H1 (cell line): Measurements from ENCODE around the gene COG3. TPM values are rescaled to one million over a fixed set of nuclear protein-coding genes. Genes with fewer than 3 reads are reported as not detected.

Source experiments
- CTCF ChIA-PET: fragments of 300-600 bp; sonication (Branson Sonifier 250); formaldehyde crosslinking; loops from one replicate; lab custom pipeline; 2021; ENCODE audit not compliant: partially characterized antibody; lab: Charles Lee
- POLR2A ChIA-PET: fragments of 300-600 bp; sonication (Branson Sonifier 250); formaldehyde crosslinking; loops from one replicate; lab custom pipeline; 2021; ENCODE audit warnings: inconsistent platforms; ENCODE audit not compliant: partially characterized antibody; lab: Charles Lee
- DNase-seq, 2 experiments: peaks; one replicate each; pipeline versions ENCODE4 v3.0.0 to v3.0.0-alpha.2; 2010 to 2022; ENCODE audit warnings: low spot score in 2 of 2, low read depth in 1 of 2, mixed read lengths in 1 of 2
- FAIRE-seq: peaks from 2 replicates; lab custom pipeline; 2011; peaks lifted over from hg19 to GRCh38; lab: Jason Lieb, UNC
- H2AFZ ChIP-seq: 2 replicates; pipeline ENCODE4 v1.8.1; 2012; ENCODE audit warnings: low read length, inconsistent platforms
- H2AK5ac ChIP-seq: 2 replicates; pipeline ENCODE4 v1.6.1; 2013; ENCODE audit warnings: low read depth, low read length
- H2BK120ac ChIP-seq: replicated peaks from 2 replicates; pipeline ENCODE3; 2013; ENCODE audit warnings: low read depth, low read length, inconsistent platforms
- H2BK12ac ChIP-seq: 2 replicates; pipeline ENCODE4 v1.6.1; 2013; ENCODE audit warnings: low read depth, low read length
- H2BK15ac ChIP-seq: 2 replicates; pipeline ENCODE4 v1.6.1; 2013; ENCODE audit warnings: low read length
- H2BK20ac ChIP-seq: 2 replicates; pipeline ENCODE4 v1.6.1; 2013; ENCODE audit warnings: low read length
- H2BK5ac ChIP-seq: 2 replicates; pipeline ENCODE4 v1.6.1; 2013; ENCODE audit warnings: low read depth, low read length
- H3K14ac ChIP-seq: 2 replicates; pipeline ENCODE4 v1.6.1; 2013; ENCODE audit warnings: inconsistent platforms; ENCODE audit not compliant: insufficient read length
- H3K18ac ChIP-seq: 2 replicates; pipeline ENCODE4 v1.6.1; 2013; ENCODE audit warnings: low read length; ENCODE audit errors: extremely low read depth
- H3K23ac ChIP-seq: 2 replicates; pipeline ENCODE4 v1.6.1; 2013; ENCODE audit warnings: inconsistent platforms; ENCODE audit not compliant: insufficient read length
- H3K23me2 ChIP-seq: 2 replicates; pipeline ENCODE4 v1.6.1; 2013; ENCODE audit warnings: low read depth, low read length
- H3K27ac ChIP-seq: 2 replicates; pipeline ENCODE4 v1.6.1; 2011; ENCODE audit warnings: low read depth, low read length, inconsistent platforms
- H3K27me3 ChIP-seq, 4 experiments: replicated peaks in 1 of 4; 1 replicate in 1 of 4; 2 replicates in 3 of 4; pipeline versions ENCODE4 v1.6.1 to v1.8.1; 2011 to 2013; ENCODE audit warnings: low read length in 3 of 4, mild to moderate bottlenecking in 3 of 4, inconsistent platforms in 2 of 4, mixed read lengths in 2 of 4, moderate library complexity in 1 of 4; ENCODE audit not compliant: control insufficient read depth in 3 of 4, insufficient read depth in 3 of 4; ENCODE audit errors: extremely low read depth in 1 of 4
- H3K36me3 ChIP-seq, 4 experiments: 2 replicates each; pipeline versions ENCODE4 v1.6.1 to v1.8.1; 2011 to 2013; ENCODE audit warnings: mild to moderate bottlenecking in 4 of 4, low read length in 3 of 4, moderate library complexity in 2 of 4, control low read depth in 1 of 4, inconsistent platforms in 1 of 4; ENCODE audit not compliant: insufficient read depth in 4 of 4, control insufficient read depth in 2 of 4
- H3K4ac ChIP-seq: replicated peaks from 2 replicates; pipeline ENCODE3; 2013; ENCODE audit warnings: low read length, low read depth, mixed read lengths, inconsistent platforms; ENCODE audit not compliant: insufficient read length
- H3K4me1 ChIP-seq, 4 experiments: replicated peaks in 1 of 4; 1 replicate in 1 of 4; 2 replicates in 3 of 4; pipeline versions ENCODE4 v1.6.1 to v1.8.1; 2011 to 2013; ENCODE audit warnings: low read length in 3 of 4, inconsistent platforms in 2 of 4, mixed read lengths in 1 of 4; ENCODE audit not compliant: insufficient read depth in 4 of 4, control insufficient read depth in 3 of 4
- H3K4me2 ChIP-seq, 2 experiments: 2 replicates each; pipeline versions ENCODE4 v1.6.1 to v1.8.1; 2011 to 2013; ENCODE audit warnings: low read depth in 2 of 2, low read length in 2 of 2, control low read depth in 1 of 2, inconsistent platforms in 1 of 2, mild to moderate bottlenecking in 1 of 2; ENCODE audit not compliant: insufficient read depth in 1 of 2
- H3K4me3 ChIP-seq, 4 experiments: fragments of 200-600, 300-600 bp in 1 of 4; sonication (generic), shearing (Covaris generic), sonication (Bioruptor Twin) in 1 of 4; 2 replicates each; pipeline versions ENCODE4 v1.5.1 to v1.8.1; 2011 to 2016; ENCODE audit warnings: low read length in 4 of 4, low read depth in 3 of 4, control low read depth in 2 of 4, inconsistent platforms in 2 of 4, mild to moderate bottlenecking in 2 of 4, mixed read lengths in 1 of 4, moderate library complexity in 1 of 4; ENCODE audit not compliant: insufficient read depth in 2 of 4; ENCODE audit errors: extremely low read depth in 1 of 4
- H3K56ac ChIP-seq: replicated peaks from 2 replicates; pipeline ENCODE3; 2013; ENCODE audit warnings: low read depth, mild to moderate bottlenecking, mixed read lengths, low read length, inconsistent platforms; ENCODE audit not compliant: insufficient read length
- H3K79me1 ChIP-seq: 2 replicates; pipeline ENCODE4 v1.6.1; 2013; ENCODE audit warnings: low read depth, low read length, control low read depth
- H3K79me2 ChIP-seq, 2 experiments: 2 replicates each; pipeline versions ENCODE4 v1.6.1 to v1.8.1; 2012 to 2013; ENCODE audit warnings: low read length in 2 of 2, mild to moderate bottlenecking in 2 of 2, inconsistent platforms in 1 of 2; ENCODE audit not compliant: insufficient read depth in 2 of 2, control insufficient read depth in 1 of 2
- H3K9ac ChIP-seq, 4 experiments: replicated peaks in 1 of 4; 1 replicate in 1 of 4; 2 replicates in 3 of 4; pipeline versions ENCODE4 v1.6.1 to v1.8.1; 2011 to 2013; ENCODE audit warnings: low read depth in 3 of 4, low read length in 3 of 4, control low read depth in 2 of 4, mild to moderate bottlenecking in 2 of 4, moderate library complexity in 2 of 4, inconsistent platforms in 1 of 4; ENCODE audit errors: extremely low read depth in 1 of 4
- H3K9me3 ChIP-seq, 2 experiments: 2 replicates each; pipeline versions ENCODE4 v1.6.1 to v1.8.1; 2012 to 2013; ENCODE audit warnings: mild to moderate bottlenecking in 2 of 2, moderate library complexity in 2 of 2, control low read depth in 1 of 2, inconsistent platforms in 1 of 2, low read depth in 1 of 2, low read length in 1 of 2, mixed read lengths in 1 of 2; ENCODE audit not compliant: insufficient read depth in 2 of 2
- H4K20me1 ChIP-seq, 2 experiments: replicated peaks in 1 of 2; 2 replicates each; pipeline versions ENCODE3 to v1.8.1; 2011 to 2013; ENCODE audit warnings: inconsistent platforms in 2 of 2, low read length in 2 of 2, mild to moderate bottlenecking in 1 of 2; ENCODE audit not compliant: insufficient read depth in 2 of 2, control insufficient read depth in 1 of 2
- H4K5ac ChIP-seq: 2 replicates; pipeline ENCODE4 v1.6.1; 2013; ENCODE audit warnings: low read length, low read depth, mixed read lengths, inconsistent platforms; ENCODE audit not compliant: insufficient read length
- H4K8ac ChIP-seq: 2 replicates; pipeline ENCODE4 v1.8.0; 2013; ENCODE audit warnings: mild to moderate bottlenecking, moderate library complexity, low read length, inconsistent platforms; ENCODE audit not compliant: insufficient read depth; ENCODE audit errors: extremely low read depth
- H4K91ac ChIP-seq: replicated peaks from 2 replicates; pipeline ENCODE3; 2013; ENCODE audit warnings: low read length, mixed read lengths, inconsistent platforms; ENCODE audit not compliant: insufficient read length
- ASH2L ChIP-seq: fragments of 200-600, 300-600 bp; sonication (generic); IDR thresholded peaks from one replicate; pipeline ENCODE4 v1.7.1; 2017; ENCODE audit warnings: low read length
- CREB1 ChIP-seq: IDR thresholded peaks from 2 replicates; pipeline ENCODE4 v1.6.1; 2012; ENCODE audit warnings: inconsistent platforms
- CTBP2 ChIP-seq: IDR thresholded peaks from 2 replicates; pipeline ENCODE4 v1.7.0; 2011; ENCODE audit warnings: borderline replicate concordance, mild to moderate bottlenecking, moderate library complexity, mixed read lengths, low read length; ENCODE audit not compliant: insufficient read depth, insufficient read length
- EGR1 ChIP-seq: IDR thresholded peaks from 2 replicates; pipeline ENCODE4 v1.6.1; 2011; ENCODE audit warnings: low read depth, low read length, borderline replicate concordance
- RBBP5 ChIP-seq: IDR thresholded peaks from 2 replicates; pipeline ENCODE4 v1.7.1; 2012; ENCODE audit warnings: low read depth, mild to moderate bottlenecking, inconsistent platforms, low read length, moderate library complexity, borderline replicate concordance
- RFX5 ChIP-seq: IDR thresholded peaks from 2 replicates; pipeline ENCODE4 v1.6.1; 2011; ENCODE audit warnings: low read depth, low read length, improper control_type of control experiment, borderline replicate concordance
- RXRA ChIP-seq: IDR thresholded peaks from 2 replicates; pipeline ENCODE4 v1.6.1; 2011; ENCODE audit warnings: low read depth, mild to moderate bottlenecking, low read length, moderate library complexity; ENCODE audit not compliant: insufficient read depth
- SP2 ChIP-seq: IDR thresholded peaks from 2 replicates; pipeline ENCODE4 v1.6.1; 2012; ENCODE audit warnings: mild to moderate bottlenecking, low read length, inconsistent platforms
- WGBS, 2 experiments: shearing (Covaris generic) in 1 of 2; methylation state at CpG; one replicate each; pipeline versions ENCODE4 v1.1.6 to v1.1.7; 2013 to 2015; ENCODE audit warnings: low lambda C conversion rate in 2 of 2, mixed read lengths in 2 of 2, inconsistent platforms in 1 of 2, low coverage in 1 of 2, missing lambda C conversion rate in 1 of 2; ENCODE audit not compliant: insufficient replicate concordance in 2 of 2, insufficient coverage in 1 of 2, insufficient read length in 1 of 2; ENCODE audit errors: extremely low coverage in 1 of 2, missing lambda C conversion rate in 1 of 2; 5-methylcytosine and 5-hydroxymethylcytosine counted together
- polyA plus RNA-seq, 7 experiments: library from polyadenylated mRNA; depleted of rRNA in 3 of 7; stranded (reverse) in 5 of 7; unstranded in 2 of 7; fragments of >200 nt in 5 of 7; fragments of 200-250 nt in 2 of 7; gene quantifications; 1 replicate in 5 of 7; 2 replicates in 1 of 7; 4 replicates in 1 of 7; pipeline versions ENCODE4 v1.2.1 to v1.2.3, GENCODE V29; 2011 to 2013; ENCODE audit warnings: missing spikeins in 2 of 7, mixed read lengths in 2 of 7
- total RNA-seq: library from RNA; stranded (reverse); fragmentation: NEBNext Ultra II Directional; extraction: Animal tissue kit (Norgen Biotek cat#: 25700); gene quantifications from 2 replicates; pipeline ENCODE4 v1.2.1, GENCODE V29; 2021

COG3 gene
- total and polyA plus RNA-seq, 2 of the 8 experiments (the other 6 are each of a cell fraction or from before 2014, with no cell fraction given), result 12.7 to 13.5 TPM

DNA sequence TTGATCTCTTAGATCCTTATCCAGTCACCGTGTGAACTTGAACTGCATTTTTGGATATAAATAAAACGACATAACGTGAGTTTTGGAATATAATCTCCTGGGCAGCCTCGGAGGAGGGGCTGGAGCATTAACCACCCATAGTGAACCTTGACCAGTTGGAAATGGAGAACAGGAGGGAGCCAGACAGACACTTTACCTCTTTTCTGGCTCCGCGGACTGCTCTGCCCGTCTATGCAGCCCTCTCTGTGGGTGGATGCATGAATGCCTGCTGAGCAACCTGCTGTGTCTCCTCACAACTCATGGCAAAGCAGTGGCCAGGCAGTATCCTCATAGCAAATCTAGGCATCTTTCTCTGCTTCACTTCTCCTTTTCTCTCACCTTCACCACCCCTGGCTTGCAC lies 10.5 kb upstream of the COG3 start:
- Histone ChIP-seq H4K20me1 (no peaks in the 10 kb centered on the region), H3K4ac (no peak overlapping the region), H2BK5ac (no peak overlapping the region), H4K5ac (no peak overlapping the region), H3K27me3 (no peaks in the 10 kb centered on the region; a peak in 1 of 7 replicates), H3K79me1 (no peaks in the 10 kb centered on the region), H2BK20ac (no peak overlapping the region), H3K36me3 (no peaks in the 10 kb centered on the region), H3K9ac (no peak overlapping the region), H3K4me3 (no peak overlapping the region), H3K27ac (no peak overlapping the region), H3K79me2 (no peaks in the 10 kb centered on the region), H2BK12ac (no peak overlapping the region), H3K56ac (no peak overlapping the region), H3K14ac (no peak overlapping the region), H3K18ac (no peak overlapping the region), H2AK5ac (no peak overlapping the region; the same call in 1 of the 2 replicates), H3K4me2 (no peak overlapping the region), H3K9me3 (no peaks in the 10 kb centered on the region), H4K8ac (no peak overlapping the region), H3K23ac (no peak overlapping the region), H3K4me1 (no peaks in the 10 kb centered on the region), H2BK120ac (no peak overlapping the region), H2BK15ac (no peak overlapping the region), H2AFZ (0 out of 2 replicates have a peak overlapping the region, but pooled peaks have one; percentile 37), H4K91ac (no peak overlapping the region), H3K23me2 (no peaks in the 10 kb centered on the region)
- TF ChIP-seq RBBP5 (no peak), SP2 (no peak), CREB1 (no peak), EGR1 (no peak), RXRA (no peak), CTBP2 (no peak), ASH2L (no peak), RFX5 (no peak)
- DNase-seq (no peak), FAIRE-seq (no peak)
- CTCF ChIA-PET, result interaction anchor here (0.9 kb wide), 1 partner anchor 32 kb away, joined by 3 read pairs; no protein-coding TSS in a partner anchor
- POLR2A ChIA-PET, result no interaction called here
- WGBS, 2 experiments, result 74% methylated on average over 7 of the region's 7 CpGs; no CpG with 5 or more reads in 1 of the 2 experiments
